GM21360 (cell line): ENCODE measurements around the gene CUL9.

Experiments
- ATAC-seq: cut with Tn5 transposase; IDR thresholded peaks from one replicate; pipeline ENCODE4 v1.9.1; 2021; ENCODE audit warnings: mild to moderate bottlenecking, moderate library complexity; ENCODE audit not compliant: unreplicated experiment

Gene CUL9

GRCh38 chr6:43269273-43270007 is 87.4 kb downstream of the CUL9 start:
- no peak for ATAC-seq

- ATAC-seq: no peak
Measured at GRCh38 chr6:43271103-43271815, 89.3 kb downstream of the CUL9 start.

DNA sequence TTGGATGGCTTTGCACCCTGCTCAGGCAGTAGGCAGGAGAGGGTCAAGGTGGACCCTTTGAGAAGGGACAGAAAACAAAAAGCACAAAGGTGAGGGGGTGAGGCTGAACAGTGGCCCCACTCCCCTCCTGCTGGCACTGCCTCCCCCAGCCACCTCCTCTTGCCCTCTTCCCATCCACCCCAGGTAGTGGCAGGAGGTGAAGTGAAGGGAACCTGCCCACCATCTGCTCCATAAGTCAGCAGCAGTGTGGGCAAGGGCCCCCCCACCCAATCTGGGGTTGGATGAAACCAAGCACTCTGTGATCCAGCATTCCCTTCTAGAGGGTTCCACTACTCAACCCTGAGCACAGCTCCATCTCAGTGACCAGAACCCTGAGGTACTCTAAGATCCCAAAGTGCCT is 89.9 kb downstream of the CUL9 start:
- ATAC-seq: no peak

DNA sequence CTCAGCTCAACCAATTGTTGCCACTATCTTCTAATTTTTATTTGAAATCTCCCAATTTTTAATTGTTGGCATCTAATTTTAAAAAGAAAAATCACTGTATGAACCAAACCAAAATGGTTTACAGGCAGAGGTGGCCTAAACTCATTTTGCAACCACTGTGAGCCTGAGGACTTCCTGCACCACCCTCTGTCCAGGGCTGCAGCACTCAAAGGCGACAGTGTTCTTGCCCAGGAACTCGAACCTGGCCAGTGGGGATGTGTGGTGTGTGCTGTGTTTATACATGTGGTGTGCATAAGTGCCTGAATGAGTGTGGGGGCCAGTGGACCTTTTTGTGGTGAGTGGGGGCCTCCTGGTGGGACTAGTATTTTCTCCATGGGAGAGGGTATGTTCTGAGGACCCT is 91.7 kb downstream of the CUL9 start:
- no peak for ATAC-seq
